Stimulated activated CD4-positive, alpha-beta T cell treated with anti-CD3 and anti-CD28 coated beads, TNF-alpha, amount 100 ng/mL, for 1 hour (primary cell): ENCODE measurements around the gene CAVIN4.

Source experiments
- DNase-seq, 3 donors: peaks; one replicate each; pipeline ENCODE4 v3.0.0-alpha.2; 2020; ENCODE audit warnings: low read depth in 3 of 3, low spot score in 1 of 3

CAVIN4 gene

DNA sequence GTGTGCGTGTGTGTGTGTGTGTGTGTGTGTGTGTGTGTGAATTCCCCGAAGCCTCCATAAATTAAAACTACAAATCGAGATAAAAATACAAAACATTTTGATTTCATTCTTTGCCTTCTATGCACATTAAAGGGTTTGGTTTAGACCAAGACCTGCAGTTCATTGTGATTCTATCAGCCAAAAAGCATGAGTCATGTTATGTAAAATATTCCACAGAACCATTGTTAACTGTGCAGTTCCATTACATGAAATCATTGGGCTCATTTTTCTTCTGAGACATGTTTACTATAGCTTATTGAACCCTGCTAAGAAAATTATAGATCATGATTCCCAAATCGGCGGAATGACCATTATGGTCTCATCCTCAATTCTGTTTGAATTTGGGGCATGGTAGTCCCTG is 11.7 kb downstream of the CAVIN4 start:
- no peak for DNase-seq

DNA sequence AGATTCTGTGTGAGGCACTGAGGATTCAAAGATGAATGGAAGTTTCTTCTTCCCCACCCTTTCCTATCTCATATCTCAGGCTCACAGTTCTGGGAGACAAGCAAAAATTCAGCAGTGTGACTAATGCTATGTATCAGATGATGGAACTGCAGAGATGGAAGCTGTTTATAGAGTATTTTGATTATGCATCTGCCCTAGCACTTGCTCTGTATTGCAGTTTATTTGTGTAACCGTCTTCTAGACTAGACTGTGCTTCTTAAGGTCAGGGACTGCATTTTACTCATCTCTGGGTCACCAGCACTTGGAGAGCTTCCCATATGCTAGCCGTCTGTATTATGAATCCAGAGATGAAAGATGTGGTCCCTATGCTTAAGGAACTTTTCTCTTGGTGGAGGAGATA is 12.6 kb downstream of the CAVIN4 start:
- DNase-seq: no peak

DNA sequence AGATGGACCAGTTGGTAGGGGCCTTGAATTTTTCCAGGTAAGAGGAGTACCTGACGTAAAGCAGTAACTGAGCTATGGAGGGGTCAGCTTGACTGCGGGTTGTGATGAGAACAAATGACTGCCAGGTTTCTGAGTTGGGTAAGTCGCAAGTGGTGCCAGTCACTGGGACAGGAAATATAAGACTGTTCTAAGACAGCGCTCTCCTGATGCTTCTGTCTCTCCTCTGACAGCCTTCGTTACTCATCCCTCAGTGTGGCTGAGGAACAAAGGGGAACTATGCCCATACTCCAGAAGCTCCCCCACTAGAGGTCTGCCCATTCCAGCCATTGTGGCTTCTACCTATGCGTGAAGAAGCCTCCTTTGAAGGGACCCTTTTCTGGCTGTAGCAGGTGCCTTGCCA is 13.3 kb downstream of the CAVIN4 start:
- no peak for DNase-seq

DNA sequence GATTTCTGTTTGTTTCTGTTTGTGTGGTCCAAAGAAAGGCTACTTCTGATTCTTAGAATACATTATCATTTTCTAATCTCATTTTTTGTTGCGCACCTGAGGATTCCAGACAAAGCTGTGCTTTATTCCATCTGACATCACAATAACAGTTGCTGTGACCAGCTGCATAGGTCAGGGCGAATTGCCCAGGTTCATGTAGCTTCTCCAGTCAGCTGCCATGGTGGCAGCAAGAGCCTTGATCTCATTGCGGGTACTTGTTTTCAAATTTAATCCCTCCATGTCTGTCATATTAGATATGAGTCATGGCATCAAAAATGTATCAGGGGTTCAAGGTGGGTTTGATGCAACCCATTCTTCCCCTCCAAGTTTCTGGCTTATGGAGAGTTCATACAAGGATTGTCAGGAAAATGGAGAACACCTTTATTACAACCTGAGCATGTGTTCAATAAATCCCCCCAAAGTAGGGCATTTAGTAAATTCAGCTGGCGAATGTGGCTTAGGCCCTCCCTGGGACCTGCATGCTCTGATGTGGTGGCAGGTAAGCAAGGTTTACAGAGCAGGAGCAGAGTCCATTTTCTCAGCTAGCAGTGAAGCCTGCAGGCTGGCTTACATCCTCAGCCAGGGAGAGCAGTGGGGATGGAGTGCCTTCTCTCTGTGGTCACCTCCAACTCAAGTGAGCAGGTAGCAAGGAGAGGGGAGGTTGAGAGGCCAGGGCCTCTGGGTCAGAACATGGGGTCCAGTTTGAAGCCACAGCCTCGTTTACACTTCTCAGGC is 13.9 kb downstream of the CAVIN4 start:
- DNase-seq: no peak

DNA sequence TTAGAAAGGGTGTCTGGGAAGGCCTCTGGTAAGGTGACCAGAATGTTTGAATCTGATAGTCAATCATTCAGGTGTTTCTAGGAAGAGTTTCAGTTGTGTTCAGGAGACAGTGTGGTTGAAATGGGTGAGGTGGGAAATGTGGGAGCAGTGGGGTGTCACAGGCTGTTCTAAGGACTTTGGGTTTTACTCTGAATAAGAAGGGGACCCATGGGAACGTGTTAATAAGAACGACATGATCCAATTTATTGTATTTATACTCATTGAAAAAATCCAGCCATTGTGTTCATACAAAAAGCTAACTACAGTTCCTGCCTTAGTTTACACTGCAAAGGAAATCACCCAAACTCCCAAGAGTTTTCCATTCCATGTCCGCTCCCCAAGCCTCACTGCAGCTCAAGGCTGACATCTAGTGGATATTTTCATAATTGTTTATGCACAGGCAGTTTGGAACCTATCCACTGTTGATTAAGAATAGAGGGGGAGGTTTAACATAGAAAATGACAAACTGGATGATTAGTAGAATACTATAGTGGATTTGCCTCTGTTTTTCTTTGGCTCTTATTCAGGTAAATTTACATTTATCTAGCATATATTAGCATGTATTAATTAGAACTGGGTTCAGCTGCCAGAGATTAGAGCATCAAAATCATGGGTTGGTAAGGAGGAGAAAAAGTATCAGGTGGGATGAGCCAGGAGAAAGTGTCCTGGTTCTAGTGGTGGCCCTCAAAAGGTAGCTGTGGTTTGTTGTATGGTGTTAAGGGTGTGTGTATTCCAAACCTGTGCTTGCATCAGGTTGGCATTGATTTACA is 17.7 kb downstream of the CAVIN4 start:
- no peak for DNase-seq

DNA sequence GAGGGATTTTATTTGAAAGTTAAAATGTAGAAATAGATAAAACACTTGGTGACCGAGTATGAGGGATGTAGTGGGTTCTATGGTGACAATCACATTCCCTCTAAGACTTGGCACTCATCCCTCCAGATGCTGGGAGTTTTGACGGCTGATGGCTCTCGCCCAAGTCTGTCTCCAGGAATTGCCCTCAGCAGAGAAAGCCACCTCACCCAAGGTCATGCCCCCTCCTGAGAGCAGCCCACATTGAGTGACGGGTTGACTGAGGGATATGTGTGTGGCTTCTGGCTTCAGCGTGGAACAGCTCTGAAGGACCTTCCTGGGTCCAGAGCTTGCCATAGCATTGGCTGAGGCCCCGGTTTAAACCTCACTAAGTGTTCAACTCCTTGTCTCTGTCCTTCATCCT is 19.4 kb downstream of the CAVIN4 start:
- DNase-seq: no peak

DNA sequence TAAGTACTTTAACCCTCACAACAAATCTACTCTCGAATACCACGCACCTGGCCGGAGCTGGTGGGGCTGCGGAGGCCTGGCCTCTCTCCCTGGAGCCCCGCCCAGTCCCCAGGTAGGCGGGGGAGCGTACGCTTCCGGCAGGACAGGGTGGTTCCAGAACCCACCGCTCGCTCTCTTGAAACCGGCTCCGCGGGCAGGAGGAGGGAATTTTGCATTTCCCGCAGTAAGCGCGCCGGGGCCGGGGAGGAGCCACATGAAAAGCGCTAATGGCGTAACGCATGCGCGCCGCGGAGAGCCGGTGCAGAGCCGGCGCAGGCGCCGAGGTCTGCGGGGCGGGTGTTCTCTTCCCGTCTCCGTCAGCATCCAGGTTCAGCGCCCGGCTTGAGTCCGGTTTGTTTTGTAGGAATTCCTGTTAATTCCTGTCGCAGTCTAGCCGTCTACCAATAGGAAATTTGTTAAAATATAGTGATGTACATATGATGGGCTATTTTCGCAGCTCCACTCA is 20.8 kb downstream of the CAVIN4 start:
- peak; percentile 43 to 73 (median 59) for DNase-seq

DNA sequence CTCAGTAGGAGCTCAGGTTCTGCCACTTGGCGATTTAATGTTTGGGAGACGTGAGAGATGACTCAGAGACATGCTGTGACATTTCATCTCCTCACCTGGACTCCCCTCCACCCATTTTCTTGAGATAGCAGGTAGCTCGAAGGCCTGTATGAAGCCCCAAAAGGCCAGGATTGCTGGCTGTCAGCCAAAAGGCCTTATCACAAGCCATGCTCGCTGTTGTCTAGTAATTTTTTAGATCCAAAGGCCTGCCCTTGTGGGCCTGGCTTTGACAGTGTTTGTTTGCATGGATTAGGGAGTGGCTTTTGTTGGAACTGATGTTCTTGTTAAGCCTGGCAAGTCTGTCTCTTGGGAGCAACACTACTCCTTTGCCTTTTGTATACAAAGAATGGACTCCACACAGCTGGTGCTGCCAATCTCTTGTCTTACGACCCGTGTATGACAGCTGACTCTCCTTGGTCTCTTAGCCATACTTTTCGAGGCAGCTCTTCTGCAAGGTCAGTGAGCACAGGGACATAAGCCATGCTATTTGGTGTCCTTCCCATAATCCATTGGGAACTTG is 22.7 kb downstream of the CAVIN4 start:
- no peak for DNase-seq

DNA sequence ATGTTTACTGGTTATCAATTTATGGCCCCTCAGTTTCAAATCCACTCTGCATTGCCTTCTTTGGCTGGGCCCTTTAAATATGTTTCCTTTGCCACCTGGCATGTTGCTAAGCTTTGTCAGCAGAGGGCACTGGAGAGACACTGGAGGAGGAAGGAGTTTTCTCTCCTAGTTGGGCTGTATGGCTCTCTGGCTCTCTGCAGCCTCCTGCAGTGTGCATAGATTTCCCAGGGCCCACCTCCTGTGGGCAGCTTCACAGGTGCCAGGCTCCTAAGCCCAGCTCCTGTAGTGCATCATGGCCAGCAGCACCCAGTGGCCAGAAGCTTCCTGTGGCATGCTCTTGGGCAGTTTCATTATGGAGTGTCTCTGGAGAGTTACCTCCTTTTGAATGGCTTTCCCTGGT is 23.3 kb downstream of the CAVIN4 start:
- DNase-seq: no peak

DNA sequence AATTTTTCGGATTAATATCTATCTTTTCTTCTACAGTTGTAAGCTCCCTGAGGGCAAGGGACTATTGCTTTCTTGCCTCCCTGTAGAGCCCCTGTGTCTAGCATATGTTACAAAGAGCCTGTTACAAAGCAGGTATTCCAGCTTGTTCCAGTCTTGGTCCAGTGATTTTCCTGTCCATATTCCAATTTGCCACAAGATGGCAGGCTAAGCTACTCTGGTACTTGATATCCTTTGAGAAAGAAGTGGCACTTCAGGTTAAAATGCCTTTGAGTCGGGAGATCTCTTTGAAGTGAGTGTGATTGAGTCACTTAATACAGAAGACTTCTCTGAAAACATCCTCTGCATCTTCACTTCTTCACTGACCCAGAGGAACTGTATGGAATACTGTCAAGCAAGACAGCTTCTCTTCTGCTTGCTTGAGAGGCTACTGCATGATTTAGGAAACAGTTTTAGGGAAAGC is 24.5 kb downstream of the CAVIN4 start:
- no peak for DNase-seq

DNA sequence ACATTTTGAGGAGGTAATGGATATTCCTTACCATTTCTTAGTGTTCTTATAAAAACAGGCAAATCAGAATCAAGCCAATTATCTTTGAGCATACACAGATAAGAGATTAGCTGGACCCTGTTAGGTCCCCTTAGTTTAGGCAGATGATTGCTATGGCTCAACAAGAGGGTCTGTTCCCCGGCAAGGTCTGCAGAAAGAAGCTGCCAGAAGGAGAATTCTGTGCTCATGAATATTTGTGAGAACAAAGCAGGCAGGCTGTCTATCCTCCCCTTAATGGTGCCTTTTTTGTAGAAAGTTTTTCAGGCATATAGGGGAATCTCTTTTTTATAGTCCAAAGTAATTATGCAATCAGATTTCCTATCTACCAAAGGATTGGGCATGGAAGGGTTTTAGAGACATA is 27.5 kb downstream of the CAVIN4 start:
- no peak for DNase-seq

DNA sequence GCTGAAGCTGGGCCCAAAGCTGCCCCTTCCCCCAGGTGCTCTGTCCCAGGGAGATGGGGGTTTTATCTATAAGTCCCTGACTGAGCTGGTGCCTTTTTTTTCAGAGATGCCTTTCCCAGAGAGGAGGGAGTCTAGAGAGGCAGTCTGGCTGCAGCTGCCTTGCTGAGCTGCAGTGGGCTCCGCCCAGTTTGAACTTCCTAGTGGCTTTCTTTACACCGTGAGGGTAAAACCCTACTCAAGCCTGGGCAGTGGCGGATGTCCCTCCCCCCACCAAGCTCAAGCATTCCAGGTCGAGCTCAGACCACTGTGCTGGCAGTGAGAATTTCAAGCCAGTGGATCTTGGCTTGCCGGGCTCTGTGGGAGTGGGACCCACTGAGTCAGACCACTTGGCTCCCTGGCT is 41.3 kb downstream of the CAVIN4 start:
- no peak for DNase-seq

DNA sequence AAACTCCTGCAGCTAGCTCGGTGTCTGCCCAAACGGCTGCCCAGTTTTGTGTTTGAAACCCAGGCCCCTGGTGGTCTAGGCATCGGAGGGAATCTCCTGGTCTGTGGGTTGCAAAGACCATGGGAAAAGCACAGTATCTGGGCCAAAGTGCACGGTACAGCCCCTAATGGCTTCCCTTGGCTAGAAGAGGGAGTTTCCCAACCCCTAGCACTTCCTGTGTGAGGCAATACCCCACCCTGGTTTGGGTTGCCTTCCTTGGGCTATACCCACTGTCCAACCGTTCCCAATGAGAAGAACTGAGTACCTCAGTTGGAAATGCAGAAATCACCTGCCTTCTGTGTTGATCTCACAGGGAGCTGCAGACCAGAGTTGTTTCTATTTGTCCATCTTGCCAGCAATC is 41.8 kb downstream of the CAVIN4 start:
- no peak for DNase-seq

DNA sequence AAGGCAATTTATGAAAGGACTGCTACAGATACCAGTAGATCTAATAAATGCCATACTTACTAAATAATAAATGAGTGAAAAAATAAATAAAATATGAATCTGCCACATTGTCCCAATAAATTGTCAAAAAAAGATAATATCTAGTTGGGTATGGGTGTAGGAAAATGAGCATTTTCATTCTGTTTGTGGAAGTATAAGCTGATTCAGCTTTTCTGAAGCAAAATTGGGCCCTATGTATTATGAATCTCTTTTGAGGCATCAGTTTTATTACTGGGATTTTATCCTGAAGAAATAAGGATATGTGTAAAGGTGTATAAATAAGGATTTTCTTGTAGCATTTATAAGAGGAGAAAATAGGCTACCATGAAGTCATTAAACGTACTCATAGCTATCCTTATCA is 46.1 kb downstream of the CAVIN4 start:
- no peak for DNase-seq

DNA sequence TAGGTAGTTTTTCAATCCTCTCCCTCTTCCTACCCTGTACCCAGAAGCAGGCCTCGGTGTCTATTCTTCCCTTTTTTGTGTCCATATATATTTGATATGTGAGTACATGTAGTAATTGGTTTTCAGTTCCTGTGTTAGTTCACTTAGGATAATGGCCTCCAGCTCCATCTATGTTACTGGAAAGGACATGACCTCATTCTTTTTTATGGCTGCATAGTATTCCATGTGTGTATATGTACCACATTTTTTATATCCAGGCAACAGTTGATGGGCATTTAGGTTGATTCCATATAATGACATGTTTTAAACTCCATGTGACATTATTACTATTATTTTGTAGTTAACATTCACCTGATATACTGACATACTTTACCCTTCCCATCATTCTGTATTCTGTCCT is 49.1 kb downstream of the CAVIN4 start:
- DNase-seq: no peak

DNA sequence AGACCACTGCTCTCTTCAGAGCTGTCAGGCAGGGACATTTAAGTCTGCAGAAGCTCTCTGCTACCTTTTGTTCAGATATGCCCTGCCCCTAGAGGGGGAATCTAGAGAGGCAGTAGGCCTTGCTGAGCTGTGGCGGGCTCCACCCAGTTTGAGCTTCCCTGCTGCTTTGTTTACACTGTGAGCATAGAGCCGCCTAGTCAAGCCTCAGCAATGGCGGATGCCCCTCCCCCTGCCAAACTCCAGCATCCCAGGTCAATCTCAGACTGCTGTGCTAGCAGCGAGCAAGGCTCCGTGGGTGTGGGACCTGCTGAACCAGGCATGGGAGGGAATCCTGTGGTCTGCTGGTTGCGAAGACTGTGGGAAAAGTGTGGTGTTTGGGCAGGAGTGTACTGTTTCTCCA is 59.9 kb downstream of the CAVIN4 start:
- no peak for DNase-seq
